Astrocyte (in vitro differentiated cells and primary cell): ENCODE data around the gene KIN.

Experiments
- CTCF ChIP-seq: IDR thresholded peaks from 2 replicates; pipeline ENCODE4 v1.5.1; 2011; ENCODE audit warnings: low read depth, mild to moderate bottlenecking, inconsistent platforms, low read length, moderate library complexity; ENCODE audit not compliant: insufficient read depth
- EZH2 ChIP-seq: IDR thresholded peaks from 2 replicates; pipeline ENCODE4 v1.6.1; 2012; ENCODE audit warnings: mild to moderate bottlenecking, low read length, inconsistent platforms; ENCODE audit not compliant: insufficient read depth

- TF ChIP-seq CTCF (no peak), EZH2 (no peak)
Measured at GRCh38 chr10:7722927-7723529, 64.8 kb downstream of the KIN start.
